Astrocyte (in vitro differentiated cells and primary cell): Measurements from ENCODE around the gene KIRREL3. TPM values are rescaled to one million over a fixed set of nuclear protein-coding genes. Genes with fewer than 3 reads are reported as not detected.

ENCODE experiments used
- DNase-seq: peaks from one replicate; pipeline ENCODE4 v3.0.0-alpha.2; 2010; ENCODE audit warnings: low read depth
- FAIRE-seq: peaks from 2 replicates; lab custom pipeline; 2011; peaks lifted over from hg19 to GRCh38; lab: Jason Lieb, UNC
- H2AFZ ChIP-seq: 2 replicates; pipeline ENCODE4 v1.6.0; 2012; ENCODE audit warnings: low read depth, low read length, inconsistent platforms
- H3K27ac ChIP-seq: 2 replicates; pipeline ENCODE4 v1.5.1; 2011; ENCODE audit warnings: low read depth, low read length, inconsistent platforms
- H3K27me3 ChIP-seq: 2 replicates; pipeline ENCODE4 v1.6.0; 2011; ENCODE audit warnings: low read length, inconsistent platforms; ENCODE audit not compliant: insufficient read depth
- H3K36me3 ChIP-seq: 2 replicates; pipeline ENCODE4 v1.5.1; 2011; ENCODE audit warnings: low read length, inconsistent platforms; ENCODE audit not compliant: insufficient read depth
- H3K4me1 ChIP-seq: 2 replicates; pipeline ENCODE4 v1.5.1; 2011; ENCODE audit warnings: low read length, inconsistent platforms; ENCODE audit not compliant: insufficient read depth
- H3K4me2 ChIP-seq: 2 replicates; pipeline ENCODE4 v1.6.0; 2012; ENCODE audit warnings: low read length, inconsistent platforms
- H3K4me3 ChIP-seq: 2 replicates; pipeline ENCODE4 v1.5.1; 2011; ENCODE audit warnings: low read depth, mild to moderate bottlenecking, low read length, inconsistent platforms; ENCODE audit not compliant: insufficient read depth
- H3K79me2 ChIP-seq: 2 replicates; pipeline ENCODE4 v1.6.0; 2012; ENCODE audit warnings: mild to moderate bottlenecking, low read length, inconsistent platforms; ENCODE audit not compliant: insufficient read depth
- H3K9ac ChIP-seq: 2 replicates; pipeline ENCODE4 v1.6.0; 2012; ENCODE audit warnings: mild to moderate bottlenecking, low read length, inconsistent platforms
- H3K9me3 ChIP-seq: 2 replicates; pipeline ENCODE4 v1.5.1; 2012; ENCODE audit warnings: low read depth, mild to moderate bottlenecking, low read length, inconsistent platforms; ENCODE audit not compliant: insufficient read depth
- H4K20me1 ChIP-seq: 2 replicates; pipeline ENCODE4 v1.6.0; 2012; ENCODE audit warnings: low read length, inconsistent platforms; ENCODE audit not compliant: insufficient read depth
- H3K27ac Mint-ChIP-seq: one replicate; pipeline ENCODE4 v1.8.0; 2021; ENCODE audit warnings: mild to moderate bottlenecking, mixed read lengths; ENCODE audit not compliant: unreplicated experiment
- H3K27me3 Mint-ChIP-seq: one replicate; pipeline ENCODE4 v1.8.0; 2021; ENCODE audit warnings: low read depth, mixed read lengths; ENCODE audit not compliant: unreplicated experiment
- H3K36me3 Mint-ChIP-seq: one replicate; pipeline ENCODE4 v1.8.0; 2021; ENCODE audit warnings: low read depth, mixed read lengths; ENCODE audit not compliant: unreplicated experiment
- H3K4me1 Mint-ChIP-seq: one replicate; pipeline ENCODE4 v1.8.0; 2021; ENCODE audit warnings: low read depth, mixed read lengths; ENCODE audit not compliant: unreplicated experiment
- H3K4me3 Mint-ChIP-seq: one replicate; pipeline ENCODE4 v1.8.0; 2021; ENCODE audit warnings: mild to moderate bottlenecking, moderate library complexity, mixed read lengths; ENCODE audit not compliant: unreplicated experiment
- H3K9me3 Mint-ChIP-seq: one replicate; pipeline ENCODE4 v1.8.0; 2021; ENCODE audit warnings: mild to moderate bottlenecking, mixed read lengths; ENCODE audit not compliant: unreplicated experiment
- CTCF ChIP-seq: IDR thresholded peaks from 2 replicates; pipeline ENCODE4 v1.5.1; 2011; ENCODE audit warnings: low read depth, mild to moderate bottlenecking, inconsistent platforms, low read length, moderate library complexity; ENCODE audit not compliant: insufficient read depth
- EZH2 ChIP-seq: IDR thresholded peaks from 2 replicates; pipeline ENCODE4 v1.6.1; 2012; ENCODE audit warnings: mild to moderate bottlenecking, low read length, inconsistent platforms; ENCODE audit not compliant: insufficient read depth
- total RNA-seq: library from RNA; stranded (reverse); gene quantifications from 2 replicates; pipeline ENCODE4 v1.2.1, GENCODE V29; 2021

Gene KIRREL3
- total RNA-seq, 1 donor from 2014 or later, result 0.91 TPM

GRCh38 chr11:126519764-126520734 lies 480.5 kb downstream of the KIRREL3 start:
- H3K27ac Mint-ChIP-seq, result no peak overlapping the region
- Histone ChIP-seq H3K4me3 (no peak overlapping the region), H4K20me1 (no peaks in the 10 kb centered on the region), H3K4me1 (no peaks in the 10 kb centered on the region), H3K79me2 (no peaks in the 10 kb centered on the region), H3K27me3 (no peaks in the 10 kb centered on the region), H3K36me3 (no peaks in the 10 kb centered on the region), H2AFZ (no peak overlapping the region), H3K4me2 (no peak overlapping the region), H3K27ac (no peak overlapping the region), H3K9me3 (no peaks in the 10 kb centered on the region), H3K9ac (no peak overlapping the region)
- no peaks in the 10 kb centered on the region for H3K36me3 Mint-ChIP-seq
- peaks cover 1% of the 10 kb centered on the region for H3K9me3 Mint-ChIP-seq
- FAIRE-seq (no peak), DNase-seq (no peak)
- no peak overlapping the region for H3K4me3 Mint-ChIP-seq
- H3K4me1 Mint-ChIP-seq, result peaks cover 3% of the 10 kb centered on the region
- no peak for TF ChIP-seq EZH2
- TF ChIP-seq CTCF, result no peak
- H3K27me3 Mint-ChIP-seq, result peaks cover 53% of the 10 kb centered on the region

GRCh38 chr11:126518972-126519690 lies 481.4 kb downstream of the KIRREL3 start:
- Histone ChIP-seq H3K9ac (no peak overlapping the region), H4K20me1 (no peaks in the 10 kb centered on the region), H3K27ac (no peak overlapping the region), H3K4me1 (no peaks in the 10 kb centered on the region), H3K79me2 (no peaks in the 10 kb centered on the region), H3K27me3 (no peaks in the 10 kb centered on the region), H3K4me2 (no peak overlapping the region), H2AFZ (no peak overlapping the region), H3K36me3 (no peaks in the 10 kb centered on the region), H3K4me3 (no peak overlapping the region), H3K9me3 (no peaks in the 10 kb centered on the region)
- FAIRE-seq, result no peak
- TF ChIP-seq EZH2 (no peak), CTCF (no peak)
- no peak for DNase-seq
- Mint-ChIP-seq H3K4me3 (no peak overlapping the region), H3K27ac (no peak overlapping the region), H3K36me3 (no peaks in the 10 kb centered on the region), H3K4me1 (peaks cover 3% of the 10 kb centered on the region), H3K9me3 (peaks cover 1% of the 10 kb centered on the region), H3K27me3 (peaks cover 56% of the 10 kb centered on the region)
